Heart right ventricle (tissue), 16 donors: ENCODE data around the gene SEC11A. TPM values are rescaled to one million over a fixed set of nuclear protein-coding genes. Genes with fewer than 3 reads are reported as not detected.

ENCODE experiments used
- ATAC-seq, 8 donors: fragments of 200-7000 bp; cut with Tn5 transposase; one replicate each; pipeline ENCODE4 v1.9.1; 2020; ENCODE audit warnings: mild to moderate bottlenecking in 8 of 8, moderate library complexity in 8 of 8, moderate number of reproducible peaks in 1 of 8
- DNase-seq, 2 donors: peaks; one replicate each; pipeline ENCODE4 v3.0.0-alpha.2; 2020
- H3K27ac ChIP-seq, 10 donors: fragments of 200-600 bp; sonication (generic) in 2 of 10; one replicate each; pipeline versions ENCODE4 v1.5.0 to v1.8.0; 2020 to 2022; ENCODE audit warnings: mild to moderate bottlenecking in 3 of 10
- H3K27me3 ChIP-seq, 7 donors: fragments of 200-600 bp; one replicate each; pipeline ENCODE4 v1.8.0; 2021 to 2022; ENCODE audit warnings: mild to moderate bottlenecking in 2 of 7
- H3K36me3 ChIP-seq, 9 donors: fragments of 200-600 bp; sonication (generic) in 1 of 9; one replicate each; pipeline versions ENCODE4 v1.5.0 to v1.8.0; 2020 to 2022; ENCODE audit warnings: mild to moderate bottlenecking in 2 of 9
- H3K4me1 ChIP-seq, 9 donors: fragments of 200-600 bp; sonication (generic) in 1 of 9; one replicate each; pipeline versions ENCODE4 v1.5.0 to v1.8.0; 2020 to 2022; ENCODE audit warnings: mild to moderate bottlenecking in 4 of 9
- H3K4me3 ChIP-seq, 10 donors: fragments of 200-600 bp; sonication (generic) in 2 of 10; one replicate each; pipeline versions ENCODE4 v1.5.0 to v1.8.0; 2020 to 2022; ENCODE audit warnings: mild to moderate bottlenecking in 7 of 10, moderate library complexity in 2 of 10
- H3K9me3 ChIP-seq, 11 donors: fragments of 200-600 bp in 10 of 11; sonication (generic) in 2 of 11; one replicate each; pipeline versions ENCODE4 v1.5.0 to v1.8.0; 2013 to 2022; ENCODE audit warnings: mild to moderate bottlenecking in 2 of 11, control low read depth in 1 of 11, moderate library complexity in 1 of 11
- WGBS, 2 donors: extraction: QIAGEN DNeasy Blood & Tissue Kit; methylation state at CpG; one replicate each; pipeline ENCODE4 v1.1.7; 2013; ENCODE audit warnings: inconsistent platforms in 1 of 2; 5-methylcytosine and 5-hydroxymethylcytosine counted together
- intact Hi-C, 10 donors: fragments of 100-400 bp; cut with DNase I; formaldehyde crosslinking; loops; one replicate each; pipeline versions ENCODE4 v1.11.1 to v1.14.2; 2022
- polyA plus RNA-seq, 2 donors: library from polyadenylated mRNA; stranded (reverse); fragments of 200-250 nt; gene quantifications; one replicate each; pipeline ENCODE4 v1.2.3, GENCODE V29; 2013
- total RNA-seq, 10 donors: library from RNA; stranded (reverse); fragmentation: NEBNext Ultra II Directional in 3 of 10; extraction: Animal tissue kit (Norgen Biotek cat#: 25700) in 3 of 10; gene quantifications; one replicate each; pipeline versions ENCODE4 v1.2.1 to v1.2.4, GENCODE V29; 2021 to 2023
- TF ChIP-seq, protein P1 (sequence below), 9 donors: fragments of 200-600 bp; sonication (generic) in 2 of 9; IDR thresholded peaks; one replicate each; pipeline versions ENCODE4 v1.5.0 to v1.8.0; 2021 to 2022; ENCODE audit warnings: antibody characterized with exemption in 9 of 9, mild to moderate bottlenecking in 5 of 9, moderate library complexity in 1 of 9
- donor health status: Arrhythmogenic right ventricular cardiomyopathy.
- donor health status: ischemic (EF 13 %, LVEDD 7.1; RV severe dilation, severe dysfunction).
- donor health status: healthy with polysubstance abuse.
- donor health status: DM: no; HTN: yes; CAD: no.
- donor health status: DM: no; HTN: no; CAD: no.
- donor health status: ischemic (EF 25% LVEDD 6.9; RV normal size, moderate dysfunction).
- donor health status: ischemic (EF 25% LVEDD 5.7; RV mildly dilated, moderate dysfunction).
- donor health status: healthy.
- donor health status: DM: yes; HTN: yes; CAD: no.
- donor health status: Ischemic cardiomyopathy.
- donor health status: ischemic (EF 35%, LVEDD 5.7; RV mildly dilated, moderate dysfunction).
- donor health status: nonischemic (EF 11% LVEDD 7.7; RV severe dilation, severe dysfunction).
- donor health status: DM: yes; HTN: yes; CAD: no.
- donor health status: PGD.
- donor health status: ischemic (EF 29% LVEDD 5.4; RV normal size, mild dysfunction).
- donor health status: nonischemic (EF 23%, LVEDD 6.1; RV moderate dilation, normal function).

The SEC11A gene
- total and polyA plus RNA-seq, 12 donors: 65.9 to 123 (median 78.6) TPM

DNA sequence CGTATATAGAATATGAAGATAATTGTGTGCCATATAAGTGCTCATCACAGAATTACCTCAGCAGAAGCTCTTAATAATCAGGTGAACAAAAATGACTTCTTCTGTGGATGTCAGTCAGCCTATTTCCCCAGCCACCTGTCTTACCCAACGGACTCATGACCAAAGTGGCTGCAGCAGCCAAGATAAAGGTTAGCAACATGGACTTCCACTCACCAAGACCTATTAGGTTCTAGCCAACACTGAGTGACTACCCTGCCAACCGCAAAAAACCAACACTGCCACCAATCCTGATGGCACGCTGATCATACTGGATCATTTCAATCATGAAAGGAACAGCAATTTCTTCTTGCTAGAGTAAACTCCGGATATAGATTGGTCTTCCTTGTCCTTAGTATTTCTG is 12.1 kb downstream of the SEC11A start:
- ATAC-seq: no peak
- no peaks in the 10 kb centered on the region for H3K9me3 ChIP-seq
- H3K36me3 ChIP-seq: peaks cover 0 to 10% (median 0%) of the 10 kb centered on the region in 9 donors
- WGBS, 2 donors: 88 to 96% methylated on average over 5 of the region's 5 CpGs
- DNase-seq: no peak
- H3K27ac ChIP-seq: no peak overlapping the region
- H3K4me1 ChIP-seq: peaks cover 3 to 61% (median 22%) of the 10 kb centered on the region in 9 donors
- H3K27me3 ChIP-seq: no peaks in the 10 kb centered on the region
- no peak overlapping the region for H3K4me3 ChIP-seq
- TF ChIP-seq, protein P1, sequence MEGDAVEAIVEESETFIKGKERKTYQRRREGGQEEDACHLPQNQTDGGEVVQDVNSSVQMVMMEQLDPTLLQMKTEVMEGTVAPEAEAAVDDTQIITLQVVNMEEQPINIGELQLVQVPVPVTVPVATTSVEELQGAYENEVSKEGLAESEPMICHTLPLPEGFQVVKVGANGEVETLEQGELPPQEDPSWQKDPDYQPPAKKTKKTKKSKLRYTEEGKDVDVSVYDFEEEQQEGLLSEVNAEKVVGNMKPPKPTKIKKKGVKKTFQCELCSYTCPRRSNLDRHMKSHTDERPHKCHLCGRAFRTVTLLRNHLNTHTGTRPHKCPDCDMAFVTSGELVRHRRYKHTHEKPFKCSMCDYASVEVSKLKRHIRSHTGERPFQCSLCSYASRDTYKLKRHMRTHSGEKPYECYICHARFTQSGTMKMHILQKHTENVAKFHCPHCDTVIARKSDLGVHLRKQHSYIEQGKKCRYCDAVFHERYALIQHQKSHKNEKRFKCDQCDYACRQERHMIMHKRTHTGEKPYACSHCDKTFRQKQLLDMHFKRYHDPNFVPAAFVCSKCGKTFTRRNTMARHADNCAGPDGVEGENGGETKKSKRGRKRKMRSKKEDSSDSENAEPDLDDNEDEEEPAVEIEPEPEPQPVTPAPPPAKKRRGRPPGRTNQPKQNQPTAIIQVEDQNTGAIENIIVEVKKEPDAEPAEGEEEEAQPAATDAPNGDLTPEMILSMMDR (IDR thresholded peaks at IDR 0.05): no peak
- intact Hi-C loops: loop anchor here in 2 of 10 donors (5.0 kb wide), 2 partner anchors 43 to 47 kb away; partner anchors contain the start of genes NMB (in 1 of the 2) and ZNF592 (in 1 of the 2)

DNA sequence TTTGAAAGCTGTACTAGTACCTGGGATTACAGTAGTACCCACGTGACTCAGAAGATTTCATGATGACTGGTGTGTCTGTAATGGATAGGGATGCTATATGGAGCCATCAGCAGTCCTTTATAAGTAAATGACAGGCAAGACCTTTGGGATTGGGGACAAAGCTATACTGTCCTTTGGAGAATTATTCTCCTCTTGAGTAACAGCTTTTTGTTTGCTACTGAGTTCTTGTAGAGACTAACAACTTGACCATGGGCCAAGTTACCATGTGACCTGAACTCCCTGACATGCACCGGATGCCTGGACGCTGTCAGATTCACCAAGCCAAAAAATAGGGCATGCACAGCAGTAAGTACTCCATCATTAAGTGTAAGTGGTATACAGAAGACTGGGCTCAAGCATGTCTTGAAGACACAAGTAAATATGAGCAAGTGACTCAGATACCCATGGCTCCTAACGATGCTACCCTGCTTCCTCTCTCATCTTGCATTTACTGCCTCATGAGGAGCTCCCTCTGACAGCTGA is 12.9 kb downstream of the SEC11A start:
- intact Hi-C loops: loop anchor here in 2 of 10 donors (5.0 kb wide), 2 partner anchors 44 to 46 kb away; partner anchors contain the start of genes NMB (in 1 of the 2) and ZNF592 (in 1 of the 2)
- H3K27me3 ChIP-seq: no peaks in the 10 kb centered on the region
- ATAC-seq: peak; percentile 78 to 94 (median 90)
- H3K4me1 ChIP-seq: peaks cover 3 to 65% (median 22%) of the 10 kb centered on the region in 9 donors
- peak overlapping the region in 5 of 10 donors; percentile 13 to 51 (median 26) for H3K27ac ChIP-seq
- TF ChIP-seq, protein P1 (IDR thresholded peaks at IDR 0.05): no peak
- peak; percentile 17 to 78 for DNase-seq
- no peaks in the 10 kb centered on the region for H3K9me3 ChIP-seq
- H3K4me3 ChIP-seq: no peak overlapping the region
- H3K36me3 ChIP-seq: peaks cover 0 to 6% (median 0%) of the 10 kb centered on the region in 9 donors
- WGBS, 2 donors: 11 to 12% methylated on average over 4 of the region's 4 CpGs

DNA sequence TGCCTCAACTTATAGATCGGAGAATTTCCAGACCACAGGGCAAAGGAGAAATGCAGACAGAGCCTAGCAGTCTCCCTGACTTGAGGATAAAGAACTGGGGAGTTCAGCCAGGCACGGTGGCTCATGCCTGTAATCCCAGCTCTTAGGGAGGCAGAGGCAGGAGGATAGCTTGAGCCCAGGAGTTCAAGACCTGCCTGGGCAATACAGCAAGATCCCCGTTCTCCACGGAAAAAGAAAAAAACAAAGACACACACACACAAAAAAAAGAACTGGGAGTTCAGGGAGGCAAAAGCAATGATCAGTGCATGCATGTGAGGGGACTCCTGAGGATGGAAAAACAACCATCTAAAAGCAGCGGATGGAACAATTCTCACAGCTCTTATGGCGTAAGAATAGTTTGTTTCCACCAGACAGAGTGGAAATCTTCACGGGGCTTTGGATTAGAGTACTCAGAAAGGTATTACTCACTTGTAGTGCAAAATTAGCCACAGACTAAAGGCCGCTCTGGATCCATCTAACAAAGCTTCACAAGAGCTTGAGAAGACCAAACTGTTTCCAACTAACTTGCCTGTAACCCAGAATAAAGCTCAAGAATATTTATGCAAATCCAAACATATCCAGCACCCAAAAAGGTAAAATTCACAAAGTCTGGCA is 16.3 kb downstream of the SEC11A start:
- Histone ChIP-seq H3K4me1 (peaks cover 3 to 69% (median 22%) of the 10 kb centered on the region in 9 donors), H3K27me3 (no peaks in the 10 kb centered on the region), H3K27ac (no peak overlapping the region), H3K4me3 (no peak overlapping the region), H3K9me3 (no peaks in the 10 kb centered on the region), H3K36me3 (no peaks in the 10 kb centered on the region)
- TF ChIP-seq, protein P1 (IDR thresholded peaks at IDR 0.05): no peak
- ATAC-seq (no peak), DNase-seq (no peak)
- intact Hi-C loops: loop anchor here in 2 of 10 donors (5.0 kb wide), 2 partner anchors 42 to 48 kb away; partner anchors contain the start of genes NMB (in 1 of the 2) and ZNF592 (in 1 of the 2)
- 85 to 89% methylated on average over 8 of the region's 8 CpGs for WGBS, 2 donors

DNA sequence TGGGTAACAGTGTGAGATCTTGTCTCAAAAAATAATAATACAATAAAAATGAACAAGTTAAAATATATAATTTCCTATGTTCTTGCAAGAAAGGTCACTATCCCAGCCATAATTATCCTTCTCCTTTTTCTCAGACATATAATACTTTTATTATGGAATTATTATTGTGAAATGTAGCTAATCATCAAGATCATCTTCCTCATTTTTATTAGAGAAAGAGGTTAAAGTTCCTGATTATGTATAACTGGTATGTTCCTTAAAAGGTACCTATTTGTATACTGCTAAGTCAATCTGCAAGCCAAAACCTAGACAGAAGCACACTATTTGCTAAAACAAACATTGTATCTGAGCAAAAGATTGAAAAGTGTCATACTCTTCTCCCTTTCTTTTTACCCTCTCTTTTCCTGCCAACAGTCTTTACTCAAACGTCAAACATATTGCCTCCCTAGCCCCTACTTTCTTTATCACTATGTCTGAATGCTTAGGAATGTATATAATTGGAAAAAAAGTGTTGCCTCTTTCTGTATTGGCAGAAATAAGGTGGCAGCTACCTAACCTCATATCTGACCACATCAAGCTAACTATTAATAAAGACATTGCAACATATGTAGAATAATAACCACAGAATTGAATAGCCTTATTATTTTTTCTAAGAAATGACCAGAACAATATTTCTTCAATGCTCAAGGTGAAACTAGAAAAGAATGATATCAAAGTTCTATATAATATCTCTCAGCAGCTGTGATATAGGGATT is 18.5 kb downstream of the SEC11A start:
- Histone ChIP-seq H3K27ac (no peak overlapping the region), H3K27me3 (no peaks in the 10 kb centered on the region), H3K36me3 (no peaks in the 10 kb centered on the region), H3K4me3 (no peak overlapping the region), H3K4me1 (peaks cover 0 to 56% (median 4%) of the 10 kb centered on the region in 9 donors), H3K9me3 (no peaks in the 10 kb centered on the region)
- intact Hi-C loops: no loop called here
- whole genome bisulfite sequencing, 2 donors: 36 to 37% methylated on average over 1 of the region's 1 CpG
- DNase-seq (no peak), ATAC-seq (no peak)
- TF ChIP-seq, protein P1 (IDR thresholded peaks at IDR 0.05): no peak
